Measurements from ENCODE around the gene HIVEP3. TPM values are rescaled to one million over a fixed set of nuclear protein-coding genes. Genes with fewer than 3 reads are reported as not detected.
A peak's percentile ranks its signal among the peaks of the same experiment; 100 is the strongest.

Gene HIVEP3
- total RNA-seq, 2 experiments from 2014 or later = 15.1 to 18.1 TPM

GRCh38 chr1:41504114-41505035 lies 414.3 kb downstream of the HIVEP3 start:
- ATAC-seq (no peak), DNase-seq (no peak)
- Mint-ChIP-seq H3K27ac (no peak overlapping the region), H3K4me3 (no peak overlapping the region), H3K36me3 (no peaks in the 10 kb centered on the region), H3K27me3 (no peaks in the 10 kb centered on the region), H3K4me1 (no peaks in the 10 kb centered on the region), H3K9me3 (ENCODE audit: low read depth) (no peaks in the 10 kb centered on the region)
- CTCF ChIA-PET = no interaction called here

GRCh38 chr1:41503538-41504113 lies 415.1 kb downstream of the HIVEP3 start:
- CTCF ChIA-PET = no interaction called here
- H3K27me3 Mint-ChIP-seq = no peaks in the 10 kb centered on the region

GRCh38 chr1:41502912-41503311 lies 415.8 kb downstream of the HIVEP3 start:
- no peak overlapping the region for H3K27ac Mint-ChIP-seq
- no peaks in the 10 kb centered on the region for H3K27me3 Mint-ChIP-seq
- ATAC-seq (no peak), DNase-seq (no peak)
- H3K9me3 Mint-ChIP-seq (ENCODE audit: low read depth) = no peaks in the 10 kb centered on the region
- CTCF ChIA-PET = no interaction called here
- peaks cover 2% of the 10 kb centered on the region for H3K4me1 Mint-ChIP-seq
- no peaks in the 10 kb centered on the region for H3K36me3 Mint-ChIP-seq
- H3K4me3 Mint-ChIP-seq = no peak overlapping the region

More at GRCh38 chr1:41503538-41504113, 415.1 kb downstream of the HIVEP3 start:
- ATAC-seq (no peak), DNase-seq (no peak)
- H3K36me3 Mint-ChIP-seq = no peaks in the 10 kb centered on the region
- no peak overlapping the region for H3K27ac Mint-ChIP-seq
- no peaks in the 10 kb centered on the region for H3K9me3 Mint-ChIP-seq (ENCODE audit: low read depth)
- no peaks in the 10 kb centered on the region for H3K4me1 Mint-ChIP-seq
- H3K4me3 Mint-ChIP-seq = no peak overlapping the region

- H3K27ac Mint-ChIP-seq = no peak overlapping the region
- no peaks in the 10 kb centered on the region for H3K36me3 Mint-ChIP-seq
- H3K9me3 Mint-ChIP-seq (ENCODE audit: low read depth) = no peaks in the 10 kb centered on the region
- peaks cover 7% of the 10 kb centered on the region for H3K27me3 Mint-ChIP-seq
- ATAC-seq (no peak), DNase-seq (no peak)
- CTCF ChIA-PET = interaction anchor here (1.2 kb wide), 1 partner anchor 15 kb away, joined by 6 read pairs; no protein-coding TSS in a partner anchor
- H3K4me3 Mint-ChIP-seq = no peak overlapping the region
- peaks cover 3% of the 10 kb centered on the region for H3K4me1 Mint-ChIP-seq
These were observed 417.1 kb downstream of the HIVEP3 start for GRCh38 chr1:41501581-41501980.

- Mint-ChIP-seq H3K27ac (no peak overlapping the region), H3K36me3 (no peaks in the 10 kb centered on the region), H3K27me3 (peaks cover 7% of the 10 kb centered on the region), H3K4me1 (peaks cover 3% of the 10 kb centered on the region), H3K4me3 (no peak overlapping the region), H3K9me3 (ENCODE audit: low read depth) (no peaks in the 10 kb centered on the region)
- CTCF ChIA-PET = no interaction called here
- no peak for DNase-seq
- ATAC-seq = no peak
These were observed 417.8 kb downstream of the HIVEP3 start for GRCh38 chr1:41500781-41501518.

GRCh38 chr1:41500378-41500777 lies 418.3 kb downstream of the HIVEP3 start:
- Mint-ChIP-seq H3K4me1 (peaks cover 8% of the 10 kb centered on the region), H3K27ac (no peak overlapping the region), H3K27me3 (peaks cover 12% of the 10 kb centered on the region), H3K4me3 (no peak overlapping the region), H3K36me3 (no peaks in the 10 kb centered on the region), H3K9me3 (ENCODE audit: low read depth) (no peaks in the 10 kb centered on the region)
- CTCF ChIA-PET = no interaction called here
- DNase-seq (no peak), ATAC-seq (no peak)

GRCh38 chr1:41499591-41499990 lies 419.1 kb downstream of the HIVEP3 start:
- ATAC-seq = no peak
- DNase-seq = no peak
- H3K27me3 Mint-ChIP-seq = peaks cover 16% of the 10 kb centered on the region
- CTCF ChIA-PET = interaction anchor here (1.5 kb wide), 1 partner anchor 16 kb away, joined by 4 read pairs; no protein-coding TSS in a partner anchor
- H3K4me1 Mint-ChIP-seq = peaks cover 8% of the 10 kb centered on the region
- no peaks in the 10 kb centered on the region for H3K36me3 Mint-ChIP-seq
- no peaks in the 10 kb centered on the region for H3K9me3 Mint-ChIP-seq (ENCODE audit: low read depth)
- H3K4me3 Mint-ChIP-seq = no peak overlapping the region
- no peak overlapping the region for H3K27ac Mint-ChIP-seq

- DNase-seq = no peak
- no peak overlapping the region for H3K4me3 Mint-ChIP-seq
- H3K4me1 Mint-ChIP-seq = peaks cover 8% of the 10 kb centered on the region
- no peak overlapping the region for H3K27ac Mint-ChIP-seq
- peaks cover 16% of the 10 kb centered on the region for H3K27me3 Mint-ChIP-seq
- ATAC-seq = no peak
- CTCF ChIA-PET = interaction anchor here (1.5 kb wide), 1 partner anchor 17 kb away, joined by 4 read pairs; no protein-coding TSS in a partner anchor
- H3K36me3 Mint-ChIP-seq = no peaks in the 10 kb centered on the region
- H3K9me3 Mint-ChIP-seq (ENCODE audit: low read depth) = no peaks in the 10 kb centered on the region
These were observed 419.9 kb downstream of the HIVEP3 start for GRCh38 chr1:41498804-41499203.

GRCh38 chr1:41498391-41498790 lies 420.3 kb downstream of the HIVEP3 start:
- DNase-seq = no peak
- no peak for ATAC-seq
- Mint-ChIP-seq H3K27ac (no peak overlapping the region), H3K27me3 (peaks cover 16% of the 10 kb centered on the region), H3K4me1 (peaks cover 8% of the 10 kb centered on the region), H3K36me3 (no peaks in the 10 kb centered on the region), H3K4me3 (no peak overlapping the region), H3K9me3 (ENCODE audit: low read depth) (no peaks in the 10 kb centered on the region)
- CTCF ChIA-PET = no interaction called here

- ATAC-seq = no peak
- CTCF ChIA-PET = no interaction called here
- H3K27me3 Mint-ChIP-seq = peaks cover 16% of the 10 kb centered on the region
- no peak for DNase-seq
- no peaks in the 10 kb centered on the region for H3K36me3 Mint-ChIP-seq
- H3K4me1 Mint-ChIP-seq = peaks cover 8% of the 10 kb centered on the region
- H3K27ac Mint-ChIP-seq = no peak overlapping the region
- H3K4me3 Mint-ChIP-seq = no peak overlapping the region
- H3K9me3 Mint-ChIP-seq (ENCODE audit: low read depth) = no peaks in the 10 kb centered on the region
These were observed 421.2 kb downstream of the HIVEP3 start for GRCh38 chr1:41497461-41498030.

GRCh38 chr1:41497056-41497440 lies 421.7 kb downstream of the HIVEP3 start:
- DNase-seq = no peak
- Mint-ChIP-seq H3K4me1 (peaks cover 8% of the 10 kb centered on the region), H3K27me3 (peaks cover 16% of the 10 kb centered on the region)

GRCh38 chr1:41496080-41497055 lies 422.4 kb downstream of the HIVEP3 start:
- Mint-ChIP-seq H3K36me3 (no peaks in the 10 kb centered on the region), H3K4me1 (peaks cover 8% of the 10 kb centered on the region), H3K27ac (no peak overlapping the region), H3K9me3 (ENCODE audit: low read depth) (no peaks in the 10 kb centered on the region), H3K27me3 (peaks cover 16% of the 10 kb centered on the region), H3K4me3 (peak overlapping the region; percentile 59)
- DNase-seq (peak; percentile 64), ATAC-seq (peak; percentile 80)
- CTCF ChIA-PET = interaction anchor here (2.1 kb wide), 1 partner anchor 19 kb away, joined by 6 read pairs; no protein-coding TSS in a partner anchor

More at GRCh38 chr1:41497056-41497440, 421.7 kb downstream of the HIVEP3 start:
- no peak for ATAC-seq
- CTCF ChIA-PET = no interaction called here
- H3K4me3 Mint-ChIP-seq = no peak overlapping the region
- H3K27ac Mint-ChIP-seq = no peak overlapping the region
- no peaks in the 10 kb centered on the region for H3K9me3 Mint-ChIP-seq (ENCODE audit: low read depth)
- H3K36me3 Mint-ChIP-seq = no peaks in the 10 kb centered on the region

All from activated CD8-positive, alpha-beta memory T cell treated with anti-CD3 and anti-CD28 coated beads, Interleukin-2, amount 10 ng/mL, durations not matched to agents 7 days and 5 days (primary cell).